Suprapubic skin (tissue), 4 donors: ENCODE measurements around the gene TMC6. TPM values are rescaled to one million over a fixed set of nuclear protein-coding genes. Genes with fewer than 3 reads are reported as not detected.

Source experiments
- DNase-seq, 2 donors: peaks; one replicate each; pipeline ENCODE4 v3.0.0-alpha.2; 2019; ENCODE audit warnings: low spot score in 2 of 2
- H3K27ac ChIP-seq: fragments of 200-600 bp; sonication (generic); one replicate; pipeline ENCODE4 v1.5.1; 2019
- H3K27me3 ChIP-seq: fragments of 200-600 bp; sonication (generic); one replicate; pipeline ENCODE4 v1.5.1; 2019
- H3K36me3 ChIP-seq: fragments of 200-600 bp; sonication (generic); one replicate; pipeline ENCODE4 v1.5.1; 2019
- H3K4me1 ChIP-seq: fragments of 200-600 bp; sonication (generic); one replicate; pipeline ENCODE4 v1.5.1; 2019
- H3K4me3 ChIP-seq: fragments of 200-600 bp; sonication (generic); one replicate; pipeline ENCODE4 v1.5.1; 2019; ENCODE audit warnings: mild to moderate bottlenecking
- H3K9me3 ChIP-seq: fragments of 200-600 bp; sonication (generic); one replicate; pipeline ENCODE4 v1.5.1; 2019
- EP300 ChIP-seq: sonication (generic); formaldehyde crosslinking; IDR thresholded peaks from one replicate; pipeline ENCODE4 v1.6.1; 2017; ENCODE audit warnings: antibody characterized with exemption
- POLR2A ChIP-seq, 2 donors: fragments of 450-650 bp; IDR thresholded peaks; one replicate each; pipeline ENCODE4 v1.6.1; 2017; ENCODE audit warnings: antibody characterized with exemption in 2 of 2, mild to moderate bottlenecking in 2 of 2, moderate library complexity in 2 of 2
- POLR2AphosphoS5 ChIP-seq, 3 donors: sonication (generic); formaldehyde crosslinking; IDR thresholded peaks; one replicate each; pipeline ENCODE4 v1.6.1; 2017; ENCODE audit warnings: antibody characterized with exemption in 3 of 3
- WGBS: methylation state at CpG from one replicate; pipeline ENCODE4 v1.1.5; 2018; 5-methylcytosine and 5-hydroxymethylcytosine counted together
- total RNA-seq, 4 donors: library from RNA; depleted of rRNA; stranded (reverse); fragments of >200 nt; gene quantifications; one replicate each; pipeline ENCODE4 v1.1.0, GENCODE V29; 2016
- TF ChIP-seq, protein P1 (sequence below), 2 donors: fragments of 200-600 bp in 1 of 2; fragments of 450-650 bp in 1 of 2; sonication (generic) in 1 of 2; IDR thresholded peaks; one replicate each; pipeline ENCODE4 v1.5.1; 2016 to 2019; ENCODE audit warnings: antibody characterized with exemption in 2 of 2, mild to moderate bottlenecking in 1 of 2, moderate library complexity in 1 of 2

The TMC6 gene
- total RNA-seq, 4 donors from 2014 or later, result 27.9 to 48.8 (median 32.0) TPM

DNA sequence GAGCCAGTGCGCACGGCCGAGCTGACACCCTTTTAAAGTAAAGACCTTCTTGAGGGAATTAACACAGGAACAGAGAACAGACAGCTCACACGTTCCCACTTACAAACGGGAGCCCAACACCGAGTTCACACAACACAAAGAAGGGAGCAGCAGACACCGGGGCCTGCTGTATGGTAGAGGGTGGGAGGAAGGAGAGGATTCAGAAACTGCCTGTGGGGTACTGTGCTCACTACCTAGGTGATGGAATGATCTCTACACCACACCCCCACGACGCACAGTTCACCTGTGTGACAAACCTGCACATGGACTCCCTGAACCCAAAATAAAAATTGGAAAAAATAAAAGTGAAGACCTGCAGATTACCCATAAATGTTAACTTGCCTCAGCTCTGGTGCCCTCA lies 32.5 kb downstream of the TMC6 start:
- Histone ChIP-seq H3K27ac (no peak overlapping the region), H3K4me3 (no peak overlapping the region), H3K9me3 (no peaks in the 10 kb centered on the region), H3K36me3 (peaks cover 97% of the 10 kb centered on the region), H3K27me3 (no peaks in the 10 kb centered on the region), H3K4me1 (no peaks in the 10 kb centered on the region)
- DNase-seq, result no peak
- 95% methylated on average over 9 of the region's 9 CpGs for whole genome bisulfite sequencing
- TF ChIP-seq EP300, result no peak
- TF ChIP-seq POLR2AphosphoS5 (IDR thresholded peaks at IDR 0.05), result no peak
- TF ChIP-seq, protein P1, sequence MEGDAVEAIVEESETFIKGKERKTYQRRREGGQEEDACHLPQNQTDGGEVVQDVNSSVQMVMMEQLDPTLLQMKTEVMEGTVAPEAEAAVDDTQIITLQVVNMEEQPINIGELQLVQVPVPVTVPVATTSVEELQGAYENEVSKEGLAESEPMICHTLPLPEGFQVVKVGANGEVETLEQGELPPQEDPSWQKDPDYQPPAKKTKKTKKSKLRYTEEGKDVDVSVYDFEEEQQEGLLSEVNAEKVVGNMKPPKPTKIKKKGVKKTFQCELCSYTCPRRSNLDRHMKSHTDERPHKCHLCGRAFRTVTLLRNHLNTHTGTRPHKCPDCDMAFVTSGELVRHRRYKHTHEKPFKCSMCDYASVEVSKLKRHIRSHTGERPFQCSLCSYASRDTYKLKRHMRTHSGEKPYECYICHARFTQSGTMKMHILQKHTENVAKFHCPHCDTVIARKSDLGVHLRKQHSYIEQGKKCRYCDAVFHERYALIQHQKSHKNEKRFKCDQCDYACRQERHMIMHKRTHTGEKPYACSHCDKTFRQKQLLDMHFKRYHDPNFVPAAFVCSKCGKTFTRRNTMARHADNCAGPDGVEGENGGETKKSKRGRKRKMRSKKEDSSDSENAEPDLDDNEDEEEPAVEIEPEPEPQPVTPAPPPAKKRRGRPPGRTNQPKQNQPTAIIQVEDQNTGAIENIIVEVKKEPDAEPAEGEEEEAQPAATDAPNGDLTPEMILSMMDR (IDR thresholded peaks at IDR 0.05), result no peak
- no peak for TF ChIP-seq POLR2A (IDR thresholded peaks at IDR 0.05)

DNA sequence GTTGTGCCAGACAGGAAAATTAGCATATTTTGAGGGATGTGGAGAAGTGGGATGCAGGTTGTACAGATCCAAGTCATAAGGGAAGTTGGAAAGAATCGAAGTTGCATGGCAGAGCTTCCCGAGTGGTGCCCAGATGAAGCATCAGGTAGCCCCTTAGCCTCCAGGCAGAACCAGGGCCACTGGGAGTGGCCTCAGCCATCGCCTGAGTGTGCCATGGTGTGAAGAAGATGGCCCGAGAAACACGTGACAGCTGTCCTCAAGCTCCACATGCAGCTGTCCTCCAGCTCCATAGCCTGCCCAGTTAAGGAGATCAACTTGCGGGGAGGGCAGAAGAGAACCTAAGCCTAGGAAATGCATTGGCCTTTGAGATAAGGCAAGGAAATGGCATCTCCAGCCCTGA lies 33.5 kb downstream of the TMC6 start:
- 95% methylated on average over 6 of the region's 6 CpGs for WGBS
- TF ChIP-seq POLR2A (IDR thresholded peaks at IDR 0.05) (no peak), POLR2AphosphoS5 (IDR thresholded peaks at IDR 0.05) (no peak), EP300 (no peak)
- TF ChIP-seq, protein P1 (IDR thresholded peaks at IDR 0.05), result no peak
- no peaks in the 10 kb centered on the region for H3K4me1 ChIP-seq
- no peaks in the 10 kb centered on the region for H3K27me3 ChIP-seq
- no peaks in the 10 kb centered on the region for H3K9me3 ChIP-seq
- no peak overlapping the region for H3K4me3 ChIP-seq
- peaks cover 99% of the 10 kb centered on the region for H3K36me3 ChIP-seq
- H3K27ac ChIP-seq, result no peak overlapping the region
- DNase-seq, result no peak

DNA sequence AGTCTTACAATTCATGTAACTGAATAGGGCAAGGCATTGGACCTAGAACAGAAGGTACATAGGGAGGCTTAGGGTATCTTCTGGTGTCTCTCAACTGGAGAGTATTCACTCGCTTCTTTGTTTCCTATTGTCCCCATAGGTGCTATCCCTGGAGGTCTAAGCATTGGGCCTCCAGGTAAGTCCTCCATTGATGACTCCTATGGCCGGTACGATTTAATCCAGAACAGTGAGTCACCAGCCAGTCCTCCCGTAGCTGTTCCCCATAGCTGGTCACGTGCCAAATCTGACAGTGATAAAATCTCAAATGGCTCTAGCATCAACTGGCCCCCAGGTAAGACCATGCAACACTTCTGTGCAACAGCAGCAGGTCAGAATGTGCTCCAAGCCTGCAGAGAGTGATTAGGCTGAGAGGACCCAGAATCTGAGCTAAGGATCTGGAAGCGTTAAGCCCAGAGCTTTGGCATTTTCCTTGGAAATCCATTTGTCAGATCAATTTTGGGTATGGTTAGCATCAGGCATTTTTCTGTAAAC lies 35.7 kb downstream of the TMC6 start:
- 84% methylated on average over 6 of the region's 6 CpGs for WGBS
- TF ChIP-seq POLR2AphosphoS5 (IDR thresholded peaks at IDR 0.05) (no peak), EP300 (no peak), POLR2A (IDR thresholded peaks at IDR 0.05) (no peak)
- TF ChIP-seq, protein P1 (IDR thresholded peaks at IDR 0.05), result no peak
- no peak for DNase-seq
- no peaks in the 10 kb centered on the region for H3K4me1 ChIP-seq
- H3K4me3 ChIP-seq, result no peak overlapping the region
- no peaks in the 10 kb centered on the region for H3K9me3 ChIP-seq
- H3K27ac ChIP-seq, result no peak overlapping the region
- H3K36me3 ChIP-seq, result peaks cover 94% of the 10 kb centered on the region
- H3K27me3 ChIP-seq, result no peaks in the 10 kb centered on the region

DNA sequence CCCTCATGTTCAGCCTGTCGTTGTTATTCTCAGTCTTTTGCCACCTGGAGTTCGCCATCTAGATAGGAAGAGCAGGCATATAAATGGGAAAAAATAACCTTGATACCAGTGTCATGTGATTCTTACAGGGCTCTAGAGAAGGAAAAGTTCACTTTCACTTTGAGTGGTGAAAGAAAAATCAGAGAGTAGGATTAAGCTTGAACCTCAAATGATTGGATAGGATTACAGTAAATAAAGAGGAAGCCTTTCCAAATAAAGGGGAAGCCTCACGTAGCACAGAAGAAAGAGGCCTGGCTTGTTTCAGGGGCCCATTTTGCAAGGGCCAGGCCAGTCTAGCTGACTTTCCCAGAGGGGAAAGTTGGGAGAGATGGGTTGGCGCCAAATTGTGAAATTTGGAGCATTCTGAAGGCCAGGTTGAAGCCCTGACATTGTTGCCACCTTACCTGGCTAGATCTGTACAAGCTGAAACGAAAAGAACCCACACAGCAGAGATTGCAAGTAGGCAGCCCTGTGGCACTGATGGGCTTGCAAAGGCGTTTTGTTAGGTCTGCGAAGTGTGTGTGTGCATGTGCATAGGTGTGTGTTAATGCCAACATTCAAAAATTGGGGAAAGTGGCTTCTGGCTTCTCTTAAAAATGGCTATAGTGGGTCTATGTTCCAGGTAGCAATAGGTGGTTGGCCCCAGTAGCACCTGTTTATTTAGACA lies 38.8 kb downstream of the TMC6 start:
- no peak for TF ChIP-seq POLR2AphosphoS5 (IDR thresholded peaks at IDR 0.05)
- TF ChIP-seq POLR2A (IDR thresholded peaks at IDR 0.05), result no peak
- TF ChIP-seq, protein P1 (IDR thresholded peaks at IDR 0.05), result no peak
- no peak for TF ChIP-seq EP300
- peaks cover 82% of the 10 kb centered on the region for H3K36me3 ChIP-seq
- no peak overlapping the region for H3K27ac ChIP-seq
- H3K4me1 ChIP-seq, result no peaks in the 10 kb centered on the region
- WGBS, result 81% methylated on average over 7 of the region's 7 CpGs
- DNase-seq, result no peak
- no peaks in the 10 kb centered on the region for H3K27me3 ChIP-seq
- H3K9me3 ChIP-seq, result no peaks in the 10 kb centered on the region
- H3K4me3 ChIP-seq, result no peak overlapping the region

DNA sequence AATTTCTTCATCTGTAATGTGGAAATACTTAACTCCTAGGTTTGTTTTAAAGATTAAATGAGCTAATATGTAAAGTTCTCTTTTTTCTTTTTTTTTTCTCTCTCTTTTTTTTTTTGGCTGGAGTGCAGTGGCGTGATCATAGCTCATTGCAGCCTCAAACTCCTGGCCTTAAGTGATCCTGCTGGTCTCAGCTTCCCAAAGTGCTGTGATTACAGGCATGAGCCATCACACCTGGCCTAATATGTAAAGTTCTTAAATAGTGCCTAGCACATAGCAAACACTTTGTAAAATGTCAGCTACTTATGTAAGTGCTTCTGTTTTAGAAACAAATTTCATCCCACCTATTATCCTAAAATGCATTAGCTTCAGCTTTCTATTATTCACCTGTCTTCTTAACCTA lies 40.0 kb downstream of the TMC6 start:
- peaks cover 81% of the 10 kb centered on the region for H3K36me3 ChIP-seq
- no peak for DNase-seq

More for the DNA sequence above, 40.0 kb downstream of the TMC6 start:
- WGBS, result 36% methylated on average over 1 of the region's 1 CpG
- Histone ChIP-seq H3K4me1 (no peaks in the 10 kb centered on the region), H3K27ac (no peak overlapping the region), H3K27me3 (no peaks in the 10 kb centered on the region), H3K9me3 (no peaks in the 10 kb centered on the region), H3K4me3 (no peak overlapping the region)
- no peak for TF ChIP-seq POLR2A (IDR thresholded peaks at IDR 0.05)
- TF ChIP-seq, protein P1 (IDR thresholded peaks at IDR 0.05), result no peak
- TF ChIP-seq POLR2AphosphoS5 (IDR thresholded peaks at IDR 0.05), result no peak
- TF ChIP-seq EP300, result no peak
